LoVo (cell line): ENCODE results near the gene TXNDC15.

Experiments used
- DNase-seq: peaks from one replicate; pipeline ENCODE4 v3.0.0-alpha.2; 2016; ENCODE audit warnings: low spot score

The TXNDC15 gene

GRCh38 chr5:134920848-134921575, 46.8 kb downstream of the TXNDC15 start:
- no peak for DNase-seq

- DNase-seq: no peak
Observed at GRCh38 chr5:134932508-134932907, 58.3 kb downstream of the TXNDC15 start.

- no peak for DNase-seq
Observed at GRCh38 chr5:134934202-134934601, 60.0 kb downstream of the TXNDC15 start.

- no peak for DNase-seq
Observed at GRCh38 chr5:134935711-134936602, 61.8 kb downstream of the TXNDC15 start.

- no peak for DNase-seq
Observed at GRCh38 chr5:134937526-134937925, 63.4 kb downstream of the TXNDC15 start.

DNA sequence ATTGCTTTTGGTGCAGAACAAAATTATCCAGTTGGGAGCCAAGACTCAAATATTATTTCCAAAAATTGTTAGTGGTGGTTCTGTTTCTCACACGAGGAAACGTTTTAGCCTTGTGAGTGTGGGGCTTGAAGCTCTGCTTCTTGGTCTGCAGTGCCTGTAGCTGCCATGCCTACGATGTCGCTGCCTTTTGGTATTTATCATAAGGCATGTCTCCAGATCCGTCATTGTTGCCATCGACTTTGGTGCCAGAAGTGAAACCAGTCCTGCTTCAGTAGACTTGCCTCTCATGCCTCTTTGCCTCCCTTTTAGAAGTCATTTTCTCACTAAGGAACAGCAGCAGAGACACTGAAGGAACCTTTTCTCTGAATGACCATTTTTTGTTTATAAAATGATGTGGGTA, 63.9 kb downstream of the TXNDC15 start:
- no peak for DNase-seq

DNA sequence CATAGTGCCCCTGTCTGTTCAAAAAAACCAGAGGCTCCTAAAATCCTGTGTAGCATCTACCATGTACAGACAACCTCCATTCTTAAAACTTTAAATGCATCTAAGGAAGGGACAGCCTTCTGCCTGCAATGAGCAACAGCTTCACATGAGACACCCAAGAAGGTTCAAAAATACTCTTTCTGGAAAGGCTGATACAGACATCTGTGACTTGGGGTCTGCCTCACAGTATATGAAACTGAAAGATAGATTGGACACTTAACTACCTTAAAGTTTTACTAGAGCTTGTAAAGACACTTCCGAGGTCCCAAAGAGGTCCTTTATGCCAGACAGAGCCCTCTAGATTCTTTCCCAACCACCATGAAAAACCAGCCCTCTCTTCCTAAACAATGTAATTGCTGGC, 65.3 kb downstream of the TXNDC15 start:
- DNase-seq: no peak

- no peak for DNase-seq
Observed at GRCh38 chr5:134943547-134943946, 69.4 kb downstream of the TXNDC15 start.

GRCh38 chr5:134944630-134945029, 70.5 kb downstream of the TXNDC15 start:
- DNase-seq: no peak

DNA sequence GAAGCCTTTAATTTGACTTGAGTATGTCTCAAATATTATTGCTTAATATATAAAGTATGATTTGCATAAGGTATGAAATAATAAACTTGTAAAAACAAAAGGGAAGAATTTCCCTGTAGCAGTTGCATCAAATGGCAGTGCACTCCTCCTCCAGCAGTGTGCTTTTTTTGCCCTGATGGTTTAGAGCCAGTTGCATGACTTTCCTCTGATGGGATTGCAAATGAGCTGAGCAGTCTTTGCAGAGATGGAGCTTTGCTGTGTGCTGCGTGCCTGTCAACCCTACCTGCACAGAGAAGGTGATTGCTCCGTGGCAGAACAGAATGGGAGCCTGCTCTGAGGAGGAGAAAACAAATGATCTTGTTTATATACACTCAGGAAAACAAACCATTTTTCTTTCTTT, 70.9 kb downstream of the TXNDC15 start:
- DNase-seq: no peak

GRCh38 chr5:134948911-134949310, 74.7 kb downstream of the TXNDC15 start:
- DNase-seq: no peak

GRCh38 chr5:134949316-134949715, 75.1 kb downstream of the TXNDC15 start:
- DNase-seq: no peak
